ENCODE measurements around the gene RFPL4AL1.
"Not testable (repeated sequence)": the region's sequence is repeated elsewhere in the genome, so short reads cannot be mapped to it uniquely, and the experiment has no call there.

GRCh38 chr19:55756808-55757207 is 12.1 kb upstream of the RFPL4AL1 start:
- TF ChIP-seq CTCF, POLR2A (IDR thresholded peaks at IDR 0.05): not testable (repeated sequence)

Data from adrenal gland (tissue), 5 donors.